ENCODE measurements around the gene TRAF1.
A peak's percentile ranks its signal among the peaks of the same experiment; 100 is the strongest.

TRAF1 gene

DNA sequence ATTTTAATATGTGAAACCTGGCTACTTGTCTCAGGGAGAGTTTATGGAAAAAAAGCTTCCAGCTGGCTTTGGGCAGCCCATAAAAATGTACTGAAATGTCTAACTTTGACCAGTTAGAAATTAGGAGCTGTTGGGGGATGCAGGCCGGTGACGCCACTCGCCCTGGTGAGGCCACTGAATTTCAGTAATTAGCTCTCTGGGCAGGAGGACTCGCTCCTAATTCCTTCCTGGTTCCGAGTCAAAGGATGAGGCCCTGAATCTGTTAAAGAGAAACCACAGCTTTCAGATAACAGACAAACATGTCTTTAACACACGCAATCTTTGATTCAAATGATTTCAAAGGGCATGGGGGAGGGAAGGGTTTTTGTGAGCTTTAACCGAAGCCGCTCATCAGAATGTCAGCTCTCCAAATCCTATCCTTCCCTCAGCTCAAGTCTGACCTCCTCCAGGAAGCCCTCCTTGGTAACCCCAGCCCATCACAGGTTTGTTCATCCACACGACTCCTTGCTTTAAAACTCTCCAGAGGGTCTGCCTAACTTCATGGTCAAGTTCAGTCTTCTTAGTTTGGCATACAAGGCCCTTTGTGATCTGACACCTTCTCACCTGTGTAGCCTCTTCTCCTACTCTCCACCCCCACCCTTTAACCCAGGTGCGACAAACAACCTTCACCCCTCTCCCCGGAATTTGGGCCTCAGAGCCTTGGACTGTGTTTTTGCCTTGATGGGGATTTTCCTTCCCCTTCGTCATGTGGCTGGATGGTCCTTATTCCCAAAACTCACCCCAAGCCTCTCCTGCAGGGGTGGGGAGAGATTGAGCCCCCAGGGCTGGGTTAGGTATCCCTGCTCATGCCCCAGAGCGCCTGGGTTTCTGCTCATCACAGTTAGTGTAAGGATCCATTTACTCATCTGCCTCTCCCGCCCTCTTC, 36.0 kb downstream of the TRAF1 start:
- DNase-seq (ENCODE audit: low read depth in 2 of 2) = no peak

DNA sequence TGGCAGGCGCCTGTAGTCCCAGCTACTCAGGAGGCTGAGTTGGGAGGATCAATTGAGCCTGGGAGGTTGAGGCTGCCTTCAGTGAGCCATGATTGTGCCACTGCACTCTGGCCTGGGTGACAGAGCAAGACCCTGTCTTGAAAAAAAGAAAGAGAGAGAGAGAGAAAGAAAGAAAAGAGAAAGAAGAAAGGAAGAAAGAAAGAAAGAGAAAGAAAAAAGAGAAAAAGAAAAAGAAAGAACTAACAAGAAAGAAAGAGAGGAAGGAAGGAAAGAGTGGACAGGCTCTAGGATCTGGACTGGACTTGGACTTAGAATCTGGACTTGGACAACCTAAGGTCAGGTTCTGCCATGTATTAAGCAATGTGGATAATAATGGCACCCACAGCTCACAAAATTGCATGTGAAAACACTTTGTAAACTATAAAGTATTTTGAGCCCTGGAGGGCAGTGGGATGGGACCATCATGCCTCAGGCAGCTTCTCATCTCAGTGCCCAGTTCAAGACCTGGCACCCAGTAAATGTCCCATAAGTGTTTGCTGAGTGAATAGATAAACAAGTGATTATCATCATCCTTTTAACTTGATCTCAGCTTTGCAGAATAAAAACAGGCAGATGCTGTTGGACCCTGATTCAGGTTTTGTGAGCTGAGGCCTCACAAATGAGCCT, 36.9 kb downstream of the TRAF1 start:
- no peak for DNase-seq (ENCODE audit: low read depth in 2 of 2)

GRCh38 chr9:120888626-120889025, 38.0 kb downstream of the TRAF1 start:
- no peak for DNase-seq (ENCODE audit: low read depth in 2 of 2)

GRCh38 chr9:120886490-120886967, 40.1 kb downstream of the TRAF1 start:
- DNase-seq (ENCODE audit: low read depth in 2 of 2) = no peak

DNA sequence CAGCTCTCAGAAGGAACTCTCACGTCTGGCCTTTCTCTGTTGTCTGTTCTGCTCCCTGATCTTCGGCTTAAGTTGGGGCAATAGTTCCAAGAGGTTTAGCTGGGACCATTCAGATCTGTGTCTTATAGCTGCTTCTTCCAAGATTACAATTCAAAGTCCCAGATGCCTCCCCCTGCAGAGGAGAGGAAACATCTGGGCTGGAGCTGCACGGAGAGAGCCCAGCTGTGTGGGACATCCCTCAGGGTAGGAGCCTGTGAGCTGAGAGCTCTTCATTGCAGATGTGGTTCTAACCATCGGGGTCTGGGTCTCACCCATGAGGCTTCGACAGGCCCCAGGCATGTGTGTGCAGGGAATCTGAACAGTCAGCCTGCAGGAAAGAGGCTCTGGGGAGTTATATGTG, 40.6 kb downstream of the TRAF1 start:
- DNase-seq (ENCODE audit: low read depth in 2 of 2) = no peak

DNA sequence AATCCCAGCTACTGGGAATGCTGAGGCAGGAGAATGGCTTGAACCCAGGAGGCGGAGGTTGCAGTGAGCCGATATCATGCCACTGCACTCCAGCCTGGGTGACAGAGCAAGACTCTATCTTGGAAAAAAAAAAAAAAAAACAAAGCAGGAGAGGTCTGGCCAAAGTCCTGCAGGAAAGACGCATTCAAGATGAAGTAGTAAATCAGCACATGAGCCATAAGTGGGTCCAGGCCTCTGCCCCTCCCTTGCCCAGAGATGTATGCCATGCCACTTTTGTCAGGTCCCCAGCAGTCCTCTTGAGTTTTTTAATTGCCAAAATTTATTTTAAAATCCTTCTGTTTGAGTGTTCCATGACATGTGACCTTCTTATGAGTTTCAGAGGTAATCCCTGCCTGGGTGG, 41.1 kb downstream of the TRAF1 start:
- no peak for DNase-seq (ENCODE audit: low read depth in 2 of 2)

- DNase-seq (ENCODE audit: low read depth in 2 of 2) = no peak
Observed at GRCh38 chr9:120883608-120883996, 43.0 kb downstream of the TRAF1 start.

DNA sequence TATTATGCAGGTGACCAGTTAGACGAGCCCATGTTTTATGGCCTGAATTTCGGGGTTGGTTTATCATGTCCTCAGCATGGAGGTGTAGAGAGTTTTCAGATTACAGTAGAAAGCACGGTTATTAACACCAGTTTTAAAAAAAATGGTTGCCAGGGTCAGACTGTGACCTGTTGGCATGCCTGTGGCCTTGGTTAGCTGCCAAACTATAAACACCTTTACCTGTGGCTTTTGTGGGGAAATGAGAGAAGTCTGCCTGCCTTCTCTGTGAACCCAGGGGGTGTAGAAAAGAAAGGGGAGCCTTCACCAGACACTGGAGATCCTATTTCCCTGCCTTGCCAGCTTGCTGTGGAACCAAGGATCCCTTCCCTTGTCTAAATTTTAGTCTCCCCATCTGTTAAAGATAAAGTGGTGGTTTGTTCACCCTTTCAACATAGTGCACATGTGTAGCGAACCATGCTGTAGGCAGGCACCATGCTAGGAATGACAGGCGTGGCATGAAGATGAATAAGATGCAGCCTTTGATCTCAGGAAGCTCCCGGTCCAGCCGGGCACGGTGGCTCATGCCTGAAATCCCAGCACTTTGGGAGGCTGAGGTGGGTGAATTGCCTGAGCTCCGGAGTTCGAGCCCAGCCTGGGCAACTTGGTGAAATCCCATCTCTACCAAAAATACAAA, 43.5 kb downstream of the TRAF1 start:
- DNase-seq (ENCODE audit: low read depth in 2 of 2) = no peak

- no peak for DNase-seq (ENCODE audit: low read depth in 2 of 2)
Observed at GRCh38 chr9:120879446-120879845, 47.1 kb downstream of the TRAF1 start.

DNA sequence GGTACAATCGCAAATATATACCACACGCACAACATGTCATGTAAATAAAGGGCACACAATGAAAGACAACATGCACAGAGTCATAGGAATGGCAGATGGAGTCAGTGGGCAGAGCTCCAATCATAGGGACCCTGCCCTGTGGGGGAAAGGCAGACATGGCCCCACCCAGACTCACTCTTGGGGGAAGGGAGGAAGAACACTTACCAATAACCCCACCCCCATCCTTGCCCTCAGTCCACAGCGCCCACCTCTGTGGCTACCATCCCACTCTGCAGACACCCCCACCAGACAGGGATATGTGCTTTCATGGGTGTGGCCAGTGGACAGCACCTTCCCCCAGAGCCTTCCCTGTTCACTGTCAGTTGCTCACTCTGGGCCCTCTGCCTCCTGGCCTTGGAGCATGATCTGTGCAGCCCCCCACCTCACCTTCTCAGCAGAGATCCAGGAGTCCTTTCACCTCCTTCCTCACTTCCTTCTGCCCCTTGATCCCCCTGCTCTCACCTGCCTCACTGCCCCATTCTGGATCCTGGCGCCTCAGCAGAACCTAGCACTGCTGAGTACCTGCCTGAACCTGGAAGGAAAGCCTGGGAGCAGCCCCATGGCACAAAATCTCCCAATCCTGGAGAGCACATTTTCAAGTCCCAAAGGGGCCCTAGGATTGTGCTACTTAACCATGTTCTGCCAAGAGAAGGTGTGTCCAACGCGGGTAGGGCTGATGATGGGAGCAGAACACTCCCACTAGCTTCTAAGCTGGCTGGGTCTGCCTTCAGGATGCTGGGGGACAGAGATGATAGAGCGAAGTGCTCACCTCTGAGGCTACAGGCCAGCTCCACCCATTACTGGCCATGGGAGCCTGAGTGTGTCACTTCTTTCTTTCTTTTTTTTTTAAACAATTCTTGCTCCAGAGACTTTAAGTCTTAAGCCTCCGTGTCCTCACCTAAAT, 48.1 kb downstream of the TRAF1 start:
- DNase-seq (ENCODE audit: low read depth in 2 of 2) = no peak

GRCh38 chr9:120877276-120878034, 49.1 kb downstream of the TRAF1 start:
- peak in 1 of 2 donors; percentile 29 for DNase-seq (ENCODE audit: low read depth in 2 of 2)

- DNase-seq (ENCODE audit: low read depth in 2 of 2) = no peak
Observed at GRCh38 chr9:120876842-120877240, 49.8 kb downstream of the TRAF1 start, which contains the start of gene PHF19. Gene PHF19 (minus strand): TSS chr9:120877188. CDS start chr9:120874741, 2,447 bp downstream.

GRCh38 chr9:120875954-120876841, 50.4 kb downstream of the TRAF1 start:
- peak; percentile 65 to 68 for DNase-seq (ENCODE audit: low read depth in 2 of 2)

DNA sequence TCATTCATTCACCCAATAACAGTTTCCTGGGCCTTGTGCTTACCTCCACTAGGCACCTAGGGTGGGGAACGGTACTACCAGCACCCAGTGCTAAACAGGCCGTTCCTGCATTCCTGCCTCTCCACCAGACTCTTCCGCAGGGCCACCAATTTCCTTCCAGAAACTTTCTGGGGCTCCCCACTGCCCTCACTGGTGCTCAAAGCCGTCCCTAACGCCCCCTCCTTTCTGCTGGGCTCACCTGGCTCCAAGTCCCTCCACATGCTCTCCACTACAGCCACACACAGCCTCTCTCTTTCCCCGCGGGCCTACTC, 51.0 kb downstream of the TRAF1 start:
- DNase-seq (ENCODE audit: low read depth in 2 of 2) = no peak

GRCh38 chr9:120875195-120875565, 51.4 kb downstream of the TRAF1 start:
- DNase-seq (ENCODE audit: low read depth in 2 of 2) = no peak

DNA sequence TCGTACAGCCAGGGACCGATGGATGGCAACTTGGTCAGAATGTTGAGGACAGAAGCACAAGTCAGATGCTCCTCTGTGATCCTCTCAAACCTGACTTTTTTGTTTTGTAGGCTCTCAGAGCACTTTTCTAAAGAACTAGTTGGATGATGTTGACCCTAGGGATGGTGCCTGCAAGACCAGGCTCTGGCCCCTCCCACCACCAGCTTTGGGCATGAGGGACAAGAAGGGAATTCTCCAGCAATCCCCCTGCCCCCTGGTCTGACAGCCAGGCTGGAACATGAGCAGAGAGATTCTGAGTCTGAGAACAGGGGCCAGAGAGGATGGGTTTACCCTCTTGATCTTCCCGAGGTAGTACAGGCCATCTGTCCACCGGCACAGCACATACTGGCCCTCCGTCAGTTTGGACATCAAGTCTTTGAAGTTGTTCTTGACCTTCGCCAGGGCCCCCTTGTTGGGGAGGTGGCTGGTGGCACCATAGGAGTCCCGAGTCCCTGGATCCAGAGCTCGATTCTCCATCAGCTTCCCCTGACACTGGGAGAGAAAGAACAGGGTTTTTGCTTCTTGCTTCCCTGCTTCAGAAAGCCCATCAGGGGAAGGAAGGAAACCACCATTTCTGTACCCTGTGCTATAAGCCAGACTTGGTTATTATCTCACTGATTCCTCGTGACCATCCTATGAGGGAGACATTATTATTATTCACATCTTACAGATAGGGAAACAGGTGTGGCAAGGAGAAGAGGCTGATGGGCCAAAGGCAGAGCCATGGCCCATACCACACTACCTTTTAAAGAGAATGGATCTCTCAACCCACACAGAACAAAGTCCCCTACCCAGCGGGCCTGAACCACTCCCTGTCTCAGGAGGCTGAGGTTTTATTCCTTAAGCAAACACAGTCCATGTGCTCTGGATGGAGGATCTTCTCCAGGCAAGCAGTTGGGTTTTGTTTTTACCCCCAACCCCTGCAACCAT, 52.1 kb downstream of the TRAF1 start:
- no peak for DNase-seq (ENCODE audit: low read depth in 2 of 2)

- no peak for DNase-seq (ENCODE audit: low read depth in 2 of 2)
Observed at GRCh38 chr9:120873512-120873911, 53.1 kb downstream of the TRAF1 start.

GRCh38 chr9:120872791-120873502, 53.6 kb downstream of the TRAF1 start:
- no peak for DNase-seq (ENCODE audit: low read depth in 2 of 2)

Data from activated CD8-positive, alpha-beta memory T cell treated with anti-CD3 and anti-CD28 coated beads for 4 hours (primary cell).